NCI-H1694 treated with DMSO at 0.1 percent for 48 hours (cell line): ENCODE measurements around the gene LRP1.

Experiments
- DNase-seq: peaks from one replicate; lab custom pipeline; 2025; lab: John Stamatoyannopoulos, UW

LRP1 gene

DNA sequence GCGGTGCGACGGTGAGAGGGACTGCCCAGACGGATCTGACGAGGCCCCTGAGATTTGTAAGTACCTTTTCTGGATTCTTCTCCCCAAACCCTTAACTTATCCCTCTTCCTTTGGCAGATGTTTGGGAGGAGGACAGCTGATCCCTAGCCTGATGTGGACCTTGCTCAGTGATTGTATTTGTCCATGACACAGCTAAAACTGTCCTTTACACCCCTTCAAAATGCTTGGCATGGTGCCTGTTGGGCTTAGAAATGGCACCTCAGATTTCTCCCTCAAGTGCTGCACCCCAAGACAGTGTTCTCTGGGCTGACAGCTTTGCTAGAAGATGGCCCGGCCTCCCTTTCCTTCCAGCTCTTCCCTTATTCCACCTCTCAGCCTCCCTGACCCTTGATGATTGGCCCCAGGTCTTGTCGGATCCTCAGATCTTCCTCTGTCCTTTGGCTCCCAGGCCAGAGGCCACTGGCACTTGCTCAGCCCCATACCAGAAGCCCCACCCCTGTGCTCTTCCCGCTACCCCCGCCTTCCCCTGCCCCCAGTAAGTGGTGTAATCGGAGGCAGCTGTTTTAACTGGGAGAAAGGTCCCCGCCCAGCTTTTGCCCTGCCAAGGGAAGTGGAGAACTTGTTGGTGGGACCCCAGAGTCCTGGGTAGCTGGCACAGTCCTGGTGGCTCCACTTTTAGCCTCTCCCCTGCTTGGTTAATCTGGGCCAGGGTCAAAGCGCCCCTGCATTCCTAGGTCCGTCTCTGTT is 10.4 kb downstream of the LRP1 start:
- no peak for DNase-seq

DNA sequence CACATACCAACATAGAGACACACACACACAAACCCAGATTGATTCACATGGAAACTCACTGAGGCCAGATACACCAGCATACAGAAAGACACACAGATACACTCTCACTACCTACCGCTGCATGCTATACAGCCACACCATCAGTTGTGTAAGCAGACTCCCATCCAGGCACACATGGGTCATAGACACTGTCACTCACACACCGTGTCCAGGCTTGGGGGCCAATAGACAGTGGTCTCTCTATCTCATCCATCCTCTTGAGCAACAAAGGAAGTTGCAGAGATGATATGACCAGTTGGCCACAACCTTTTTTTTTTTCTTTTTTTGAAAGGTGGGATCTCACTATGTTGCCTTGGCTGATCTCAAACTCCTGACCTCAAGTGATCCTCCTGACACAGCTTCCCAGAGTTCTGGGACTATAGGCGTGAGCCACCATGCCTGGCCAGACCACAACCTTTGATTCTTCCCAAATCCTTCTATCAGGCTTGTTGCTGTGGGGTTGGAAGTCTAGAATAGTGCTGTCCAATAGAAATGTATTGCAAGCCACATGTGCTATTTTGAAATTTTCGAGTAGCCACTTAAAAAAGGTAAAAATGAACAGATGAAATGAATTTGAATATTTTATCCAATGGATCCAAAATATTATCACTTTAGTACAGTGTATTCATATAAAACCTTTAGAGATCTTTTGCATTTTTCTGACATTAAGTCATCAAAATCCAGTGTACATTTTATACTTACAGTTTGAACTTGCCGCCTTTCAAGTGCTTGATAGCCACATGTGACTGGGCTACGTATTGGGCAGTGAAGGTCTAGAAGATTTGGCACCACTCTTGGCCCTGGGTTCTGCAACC is 11.7 kb downstream of the LRP1 start:
- no peak for DNase-seq

DNA sequence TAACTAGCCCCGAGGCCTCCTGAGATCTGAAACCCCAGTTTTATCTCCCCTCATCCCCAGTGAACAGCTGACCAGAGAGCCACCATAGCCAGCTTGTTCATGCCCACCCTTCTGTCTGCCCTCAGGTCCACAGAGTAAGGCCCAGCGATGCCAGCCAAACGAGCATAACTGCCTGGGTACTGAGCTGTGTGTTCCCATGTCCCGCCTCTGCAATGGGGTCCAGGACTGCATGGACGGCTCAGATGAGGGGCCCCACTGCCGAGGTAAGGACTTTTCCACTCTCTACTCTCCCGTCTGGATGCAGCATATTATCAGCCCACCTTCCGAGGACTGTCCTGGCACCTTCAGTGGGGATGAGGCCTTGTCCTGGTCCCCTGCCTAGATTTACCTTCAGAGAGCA is 13.0 kb downstream of the LRP1 start:
- DNase-seq = no peak

DNA sequence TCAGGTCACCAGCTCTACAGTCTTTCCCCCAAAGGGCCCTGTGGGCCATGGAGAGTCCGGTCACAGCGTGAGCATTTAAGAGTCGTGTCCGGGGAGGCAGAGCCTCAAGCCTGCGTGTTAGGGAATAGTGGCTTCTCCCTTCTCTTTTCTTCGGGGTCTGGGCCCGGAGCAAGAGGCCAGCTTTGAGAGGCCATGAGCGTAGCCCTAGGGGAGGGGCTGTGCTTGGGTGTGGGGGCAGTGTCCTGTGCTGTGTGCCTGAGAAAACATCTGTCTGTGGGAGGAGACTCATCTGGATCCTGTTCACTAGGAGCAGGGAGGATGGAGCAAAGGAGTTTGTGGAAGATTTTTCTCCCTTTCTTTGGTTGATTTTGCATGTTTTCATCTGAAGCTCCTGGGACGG is 13.8 kb downstream of the LRP1 start:
- DNase-seq = no peak

DNA sequence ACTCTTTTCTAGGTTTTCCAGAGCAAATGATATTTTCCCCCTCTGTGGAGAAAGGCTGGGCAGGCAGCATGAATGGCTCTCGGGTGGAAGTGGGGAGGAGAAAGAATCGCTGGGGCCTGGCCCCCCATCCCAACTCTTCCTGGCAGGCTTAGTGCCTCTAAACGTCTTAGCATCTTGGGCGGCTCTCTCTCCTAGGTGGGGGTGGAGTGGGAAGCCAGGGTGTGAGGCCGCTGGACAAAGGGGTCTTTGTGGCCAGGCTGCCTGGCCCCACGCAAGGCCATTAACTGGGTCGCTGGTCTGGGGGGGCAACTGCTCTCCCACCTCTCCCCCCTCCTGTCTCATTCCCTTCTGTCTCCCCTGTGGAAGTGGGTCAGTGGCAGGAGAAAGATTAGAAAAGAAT is 14.4 kb downstream of the LRP1 start:
- no peak for DNase-seq

DNA sequence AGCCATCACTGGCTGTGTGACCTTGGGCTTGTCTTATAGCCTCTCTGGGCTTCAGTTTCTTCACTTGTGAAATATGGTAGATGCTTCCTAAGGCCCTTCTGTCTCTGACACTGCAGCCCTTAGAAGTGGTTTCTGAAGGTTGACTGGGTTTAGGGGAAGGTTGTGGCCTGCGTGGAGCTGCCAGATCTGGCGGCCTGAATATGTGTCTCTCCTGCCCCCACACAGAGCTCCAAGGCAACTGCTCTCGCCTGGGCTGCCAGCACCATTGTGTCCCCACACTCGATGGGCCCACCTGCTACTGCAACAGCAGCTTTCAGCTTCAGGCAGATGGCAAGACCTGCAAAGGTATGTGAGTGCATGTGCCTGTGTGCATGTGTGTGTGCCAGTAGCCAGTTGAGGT is 15.2 kb downstream of the LRP1 start:
- no peak for DNase-seq

DNA sequence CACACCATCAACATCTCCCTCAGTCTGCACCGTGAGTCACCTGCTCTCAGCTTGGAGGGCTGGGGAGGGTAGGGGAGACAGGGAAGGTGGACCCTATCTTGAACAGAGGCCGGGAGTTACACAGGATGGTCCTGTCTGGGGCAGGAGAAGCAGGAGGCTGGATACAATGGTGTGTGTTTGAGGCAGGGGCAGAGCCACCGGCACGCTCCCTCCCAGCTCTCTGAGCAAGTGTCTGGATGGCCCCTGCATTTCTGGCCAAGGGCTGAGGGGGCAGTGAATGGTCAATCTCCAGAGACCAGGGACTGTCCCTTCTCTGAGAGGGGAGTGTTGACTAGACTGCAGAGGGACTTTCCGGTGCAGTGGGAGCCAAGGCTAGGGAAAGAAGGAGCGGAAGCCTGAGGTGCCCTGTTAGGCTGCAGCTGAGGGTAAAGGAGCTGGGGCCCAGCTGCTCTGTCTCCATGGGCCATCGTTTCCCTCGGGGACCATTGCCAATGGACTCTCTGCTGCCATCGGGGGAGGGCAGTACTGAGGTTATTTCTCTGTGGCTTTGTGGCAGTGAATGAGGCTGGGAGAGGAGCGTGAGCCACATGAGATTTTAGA is 17.3 kb downstream of the LRP1 start:
- no peak for DNase-seq

DNA sequence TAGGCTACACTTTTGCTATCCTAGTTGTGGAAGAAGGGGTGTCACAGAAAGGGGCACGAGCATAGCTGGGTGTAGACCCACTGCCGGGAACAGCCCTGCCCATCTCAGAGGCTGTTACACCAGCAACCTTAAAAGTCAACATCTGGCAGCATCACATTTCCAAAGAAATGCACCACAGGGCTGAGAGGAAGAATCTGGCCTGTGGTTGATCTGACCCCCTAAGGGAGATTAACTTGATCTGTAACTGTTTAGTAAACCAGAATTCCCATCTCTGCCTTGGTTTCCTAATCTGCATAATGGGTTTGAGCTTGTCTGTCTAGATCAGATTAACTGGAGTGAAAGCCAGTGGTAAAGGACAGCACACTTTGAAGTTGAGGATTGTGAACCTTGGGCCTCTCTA is 17.8 kb downstream of the LRP1 start:
- no peak for DNase-seq

DNA sequence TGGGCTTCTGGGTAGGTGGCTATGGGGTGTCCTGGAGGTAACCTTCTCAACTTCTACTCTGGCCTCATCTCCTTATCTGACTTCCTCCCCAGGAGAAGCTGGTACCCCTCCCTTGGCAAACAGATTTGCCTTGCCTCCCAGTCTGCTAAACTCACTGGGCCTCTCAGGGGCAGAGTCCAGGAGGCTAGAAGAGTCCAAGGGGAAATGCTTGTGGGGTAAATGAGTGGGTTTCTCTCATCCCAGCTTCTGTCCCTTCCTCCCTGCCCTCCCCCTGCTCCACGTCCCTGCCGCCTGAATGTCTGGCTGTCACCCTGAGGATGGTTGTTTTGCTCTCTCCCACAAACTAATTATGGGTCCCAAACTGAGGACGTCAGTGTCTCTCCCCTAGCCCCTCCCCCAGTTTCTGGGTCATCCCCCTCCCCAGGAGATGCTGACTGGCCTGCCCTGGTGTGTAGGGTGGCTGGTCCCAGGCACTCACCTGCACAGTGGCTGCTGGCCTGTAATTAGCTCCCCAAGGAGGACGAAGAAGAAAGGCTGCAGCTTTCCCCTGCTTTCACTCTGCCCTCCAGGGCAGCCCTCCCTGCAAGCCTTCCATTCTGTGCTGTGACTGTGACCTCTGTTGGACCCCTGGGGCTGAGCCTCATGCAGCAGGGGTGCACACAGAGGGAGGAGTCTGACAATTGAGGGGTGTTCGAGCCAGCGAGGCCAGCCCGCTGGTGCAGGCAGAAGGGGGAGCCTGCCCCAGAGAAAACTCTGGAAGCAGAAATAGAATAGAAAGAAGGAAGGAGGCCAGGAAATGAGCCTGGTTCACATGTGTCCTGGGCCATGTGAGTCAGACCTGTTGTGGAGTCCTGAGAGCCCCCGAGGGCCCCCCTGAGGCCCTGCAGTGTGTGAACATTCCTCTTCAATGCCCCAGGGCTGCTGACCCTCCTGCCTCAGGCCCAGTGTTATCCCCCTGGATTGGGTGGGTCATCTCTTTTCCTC is 19.0 kb downstream of the LRP1 start, which contains the start of gene LRP1-AS:
TSS of gene LRP1-AS (minus strand) at position 659 of the 984 bp plus-strand sequence.
- no peak for DNase-seq

DNA sequence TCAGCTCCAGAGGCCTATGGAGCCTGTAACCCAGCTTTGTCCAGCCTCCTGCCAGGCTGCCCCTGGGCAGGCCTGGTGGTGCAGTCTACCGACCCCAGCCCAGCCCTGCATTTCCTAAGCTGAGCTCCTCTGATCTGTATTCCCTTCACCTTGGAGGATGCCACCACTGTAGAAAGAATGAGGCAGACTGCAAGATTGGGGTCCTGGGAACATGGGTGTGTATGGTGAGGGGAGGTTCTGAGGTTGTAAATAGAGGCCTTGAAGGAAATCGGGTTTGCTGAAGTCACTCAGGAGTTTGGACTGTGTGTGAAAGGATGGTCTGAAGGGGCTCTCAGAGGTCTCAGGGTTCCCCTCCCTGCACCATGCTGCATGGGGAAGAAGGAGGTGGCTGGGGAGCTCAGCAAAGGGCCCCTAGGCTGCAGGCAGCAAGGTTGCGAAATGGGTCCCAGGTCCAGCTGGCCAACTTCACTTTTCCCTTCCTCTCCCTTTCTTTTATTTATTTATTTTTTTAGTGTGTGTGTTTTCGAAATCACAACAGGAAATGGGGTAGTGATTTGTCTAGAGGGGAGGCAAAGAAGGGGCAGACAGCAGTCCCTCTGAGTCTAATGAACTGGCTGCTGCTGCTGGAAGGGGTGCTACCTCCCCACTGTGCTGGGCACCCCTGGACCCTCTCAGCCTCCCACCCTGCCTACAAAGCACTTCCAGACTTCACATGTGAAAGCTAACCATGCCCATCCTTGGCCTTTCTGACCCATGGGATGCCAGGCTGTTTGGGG is 20.4 kb downstream of the LRP1 start:
- DNase-seq = no peak

DNA sequence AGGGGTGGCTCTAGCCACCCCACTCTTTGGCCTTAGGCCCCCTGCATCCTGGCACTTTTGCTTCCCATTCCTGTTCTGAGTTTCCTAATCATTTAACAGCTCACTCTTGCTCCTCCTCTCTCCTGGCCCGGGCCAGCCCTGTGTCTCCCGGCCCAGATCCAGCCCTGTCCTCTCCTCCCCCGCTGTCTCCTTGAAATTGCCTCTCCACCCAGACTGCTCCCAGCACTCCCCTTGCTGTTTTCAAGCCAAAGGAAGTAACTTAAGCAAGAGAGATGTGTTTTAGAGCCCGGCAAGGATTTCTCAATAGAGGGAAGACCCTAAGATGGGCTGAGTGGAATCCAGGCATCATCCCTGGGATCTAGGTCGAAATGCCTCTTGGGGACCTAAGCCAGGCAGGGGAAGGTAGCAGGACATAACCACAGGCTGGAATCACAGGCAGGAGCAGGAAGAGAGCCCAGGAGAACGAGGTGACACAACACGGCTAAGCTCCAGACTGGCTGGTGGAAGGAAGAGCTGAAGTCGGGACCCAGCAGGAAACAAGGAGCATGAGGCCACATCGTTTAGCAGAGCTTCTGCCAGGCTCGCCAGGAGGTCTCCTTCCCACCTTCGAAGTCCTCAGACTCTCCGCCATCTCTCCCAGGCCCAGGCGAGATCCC is 21.1 kb downstream of the LRP1 start:
- DNase-seq = no peak

DNA sequence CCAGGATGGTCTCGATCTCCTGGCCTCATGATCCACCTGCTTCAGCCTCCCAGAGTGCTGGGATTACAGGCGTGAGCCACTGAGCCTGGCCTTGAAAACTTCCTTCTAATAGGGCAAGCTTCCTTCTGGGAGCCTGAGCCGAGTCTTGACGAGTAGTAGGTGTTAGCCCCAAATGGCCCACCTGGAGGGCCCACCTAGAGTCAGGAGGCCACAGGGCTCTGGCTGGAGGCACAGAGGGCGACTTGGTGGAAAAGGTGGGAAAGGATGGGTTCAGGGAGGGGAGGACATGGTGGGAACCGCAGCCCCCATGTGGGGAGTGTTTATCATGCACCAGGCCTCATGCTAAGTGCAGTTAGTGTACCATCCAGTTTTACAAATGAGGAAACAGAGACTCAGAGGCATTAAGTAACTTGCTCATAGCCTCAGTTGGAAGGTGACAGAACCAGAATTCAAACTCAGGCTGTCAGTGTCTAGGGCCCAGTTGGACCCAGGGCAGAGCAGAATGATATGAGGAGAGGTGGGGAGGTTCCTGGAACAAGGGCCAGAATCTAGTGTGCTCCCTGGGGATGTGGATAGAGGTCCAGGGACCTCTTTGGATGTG is 22.2 kb downstream of the LRP1 start:
- no peak for DNase-seq

DNA sequence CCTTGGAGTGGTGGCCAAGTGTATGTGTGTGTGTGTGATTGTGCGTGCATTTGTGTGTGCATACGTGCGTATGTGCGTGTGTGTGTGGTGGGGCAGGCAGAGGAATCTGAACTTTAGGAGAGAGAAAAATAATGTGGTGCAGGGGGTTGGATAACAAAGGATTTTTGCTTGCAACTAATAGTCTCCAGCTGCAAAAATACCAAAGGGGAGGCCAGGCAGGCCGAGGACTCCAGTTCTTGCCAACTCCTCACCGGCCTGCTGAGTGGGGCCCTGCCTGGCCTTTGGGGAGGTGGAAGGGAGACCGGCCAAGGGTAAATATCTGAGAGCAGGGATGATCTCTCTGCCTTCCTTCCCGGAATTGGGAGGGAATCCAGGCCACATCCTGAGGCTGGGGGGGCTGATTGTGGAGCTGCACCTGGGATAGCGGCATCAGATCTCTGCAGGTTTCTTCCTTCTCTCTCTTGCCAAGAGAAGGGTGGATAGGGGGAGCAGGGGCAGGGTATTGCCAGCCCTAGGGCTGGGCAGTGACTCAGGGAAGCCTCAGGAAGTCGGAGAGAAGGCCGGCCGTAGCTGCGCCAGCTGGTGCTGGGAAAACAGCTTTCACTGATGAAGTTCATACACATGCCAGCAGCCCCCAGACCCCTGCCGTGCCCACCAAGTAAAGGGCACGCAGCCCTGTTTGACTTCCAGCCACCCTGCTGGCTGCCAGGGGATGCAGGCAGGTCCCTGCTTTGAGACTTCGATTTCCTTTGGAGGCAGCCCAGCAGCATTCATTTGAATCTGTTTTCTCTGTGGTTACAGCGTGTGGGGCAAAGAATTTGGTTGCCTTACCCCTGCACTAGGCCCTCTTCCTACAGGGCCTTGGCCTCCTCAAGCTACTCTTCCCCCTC is 23.7 kb downstream of the LRP1 start:
- DNase-seq = no peak

DNA sequence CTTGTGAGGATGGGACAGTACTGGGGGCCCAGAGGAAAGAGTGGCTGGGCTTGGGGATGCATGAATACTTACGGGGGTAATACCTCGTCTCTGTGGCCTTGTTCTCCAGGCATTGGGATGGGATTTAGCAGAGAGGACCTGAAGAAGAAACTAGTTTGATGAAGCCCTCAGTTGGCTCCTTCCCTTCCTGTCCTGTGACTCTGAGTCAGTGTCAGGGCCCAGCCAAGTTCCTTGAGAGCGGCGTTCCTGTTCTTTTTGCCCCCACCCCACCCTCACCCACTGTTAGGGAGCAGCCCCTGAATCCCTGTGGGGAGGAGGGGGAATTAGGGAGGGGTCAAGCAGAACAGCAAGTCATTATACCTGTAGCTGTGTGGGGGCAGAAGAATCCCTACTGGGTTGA is 24.4 kb downstream of the LRP1 start:
- no peak for DNase-seq

DNA sequence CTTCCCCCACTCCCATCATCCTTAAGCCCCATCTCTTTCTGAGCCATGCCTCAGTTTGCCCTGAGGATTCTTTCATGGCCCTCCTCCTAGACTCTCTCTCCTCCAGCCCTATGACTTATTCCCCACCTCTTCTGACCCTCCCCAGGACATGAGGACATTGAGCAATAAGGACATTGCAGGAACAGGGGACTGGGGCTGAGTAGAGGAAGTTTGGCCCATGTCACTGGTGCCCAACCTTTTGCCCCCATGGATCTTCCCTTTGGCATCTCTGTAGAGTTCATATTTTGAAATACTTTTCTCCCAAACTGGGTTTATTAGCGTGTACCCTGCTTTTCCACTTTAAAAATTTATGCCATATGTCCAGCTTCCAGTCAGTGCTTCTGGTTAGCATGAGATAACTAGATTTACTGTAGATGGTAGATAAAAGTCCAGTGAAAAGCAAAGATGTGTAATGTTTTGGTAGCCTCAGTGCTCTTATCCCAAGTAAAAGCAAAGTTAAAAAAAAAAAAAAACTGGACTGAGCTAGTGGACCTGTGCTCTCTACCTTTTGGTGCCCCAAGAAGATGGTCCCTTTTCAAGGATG is 25.2 kb downstream of the LRP1 start:
- no peak for DNase-seq

DNA sequence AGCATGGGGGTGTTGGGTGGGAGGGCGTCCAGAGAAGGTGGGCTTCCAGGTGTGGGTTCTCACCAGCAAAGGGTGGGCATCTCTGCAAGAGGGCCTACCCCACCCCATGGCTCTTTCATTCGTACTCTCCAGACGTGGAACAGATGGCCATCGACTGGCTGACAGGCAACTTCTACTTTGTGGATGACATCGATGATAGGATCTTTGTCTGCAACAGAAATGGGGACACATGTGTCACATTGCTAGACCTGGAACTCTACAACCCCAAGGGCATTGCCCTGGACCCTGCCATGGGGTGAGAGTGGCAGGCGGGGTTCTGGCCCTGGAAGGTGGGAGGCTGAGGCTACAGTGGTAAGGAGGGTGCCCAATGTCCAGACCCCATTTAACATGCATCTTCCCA is 25.8 kb downstream of the LRP1 start:
- no peak for DNase-seq

DNA sequence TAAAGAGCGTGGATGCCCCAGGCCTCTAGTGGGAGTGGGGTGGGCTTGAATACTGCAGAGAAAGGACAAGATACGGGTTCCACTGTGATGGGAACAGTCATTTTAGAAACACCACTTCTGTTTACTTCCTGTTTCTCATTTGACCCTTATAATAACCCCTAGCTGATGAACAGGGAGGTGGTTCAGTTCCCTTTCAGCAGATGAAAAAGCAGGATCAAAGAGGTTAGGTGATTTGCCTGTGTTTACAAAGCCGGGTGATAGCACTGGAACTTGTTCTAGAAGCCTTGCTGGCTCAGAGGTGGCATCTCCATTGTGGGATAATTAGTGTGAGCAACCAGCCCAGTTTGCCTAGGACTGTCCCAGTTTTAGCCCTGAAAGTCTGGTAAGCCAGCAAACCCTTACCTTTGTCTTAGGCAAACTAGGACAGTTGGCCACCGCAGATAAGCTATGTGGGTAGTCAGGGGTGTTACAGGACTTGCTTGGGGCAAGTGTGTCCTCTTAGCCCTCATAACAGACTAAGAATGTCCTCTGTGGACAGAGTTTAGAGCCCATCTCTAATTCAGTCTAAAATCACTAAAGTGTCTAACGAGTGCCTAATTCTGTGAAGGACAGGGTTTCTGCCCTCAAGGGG is 26.6 kb downstream of the LRP1 start:
- no peak for DNase-seq
